HuH-7 (cell line): Measurements from ENCODE around the gene RGS19.
A peak's percentile ranks its signal among the peaks of the same experiment; 100 is the strongest.
"Not testable (repeated sequence)": the region's sequence is repeated elsewhere in the genome, so short reads cannot be mapped to it uniquely, and the experiment has no call there.

Experiments used
- DNase-seq: peaks from one replicate; pipeline ENCODE4 v3.0.0; 2011; ENCODE audit warnings: low spot score

Gene RGS19

DNA sequence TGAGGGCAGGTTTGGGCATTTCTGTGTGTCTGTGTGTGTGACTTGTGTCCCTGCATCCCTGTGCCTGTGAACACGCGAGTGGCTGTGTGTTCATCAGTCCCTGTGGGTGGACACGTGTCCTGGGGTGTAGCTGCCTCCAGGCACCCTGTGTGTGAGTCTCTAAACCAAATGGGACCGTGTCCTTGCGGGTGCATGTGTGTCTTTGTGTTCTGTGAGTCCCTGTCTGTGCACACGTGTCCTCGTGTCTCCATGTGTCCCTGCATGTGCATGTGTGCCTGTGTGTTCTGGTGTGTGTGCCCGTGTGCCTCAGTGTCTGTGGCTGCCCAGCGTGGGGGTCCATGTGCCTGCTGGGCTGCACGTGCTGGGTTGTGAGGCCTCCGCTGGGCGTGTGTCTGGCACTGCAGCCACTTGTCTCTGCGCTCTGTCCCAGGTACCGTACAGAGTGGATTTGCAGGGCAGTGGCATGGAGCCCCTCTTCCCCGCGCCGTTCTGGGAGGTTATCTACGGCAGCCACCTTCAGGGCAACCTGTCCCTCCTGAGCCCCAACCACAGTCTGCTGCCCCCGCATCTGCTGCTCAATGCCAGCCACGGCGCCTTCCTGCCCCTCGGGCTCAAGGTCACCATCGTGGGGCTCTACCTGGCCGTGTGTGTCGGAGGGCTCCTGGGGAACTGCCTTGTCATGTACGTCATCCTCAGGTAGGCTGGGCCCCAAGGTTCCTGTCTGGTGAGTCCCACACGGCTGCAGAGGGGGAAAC is 13.1 kb upstream of the RGS19 start:
- DNase-seq, result no peak

DNA sequence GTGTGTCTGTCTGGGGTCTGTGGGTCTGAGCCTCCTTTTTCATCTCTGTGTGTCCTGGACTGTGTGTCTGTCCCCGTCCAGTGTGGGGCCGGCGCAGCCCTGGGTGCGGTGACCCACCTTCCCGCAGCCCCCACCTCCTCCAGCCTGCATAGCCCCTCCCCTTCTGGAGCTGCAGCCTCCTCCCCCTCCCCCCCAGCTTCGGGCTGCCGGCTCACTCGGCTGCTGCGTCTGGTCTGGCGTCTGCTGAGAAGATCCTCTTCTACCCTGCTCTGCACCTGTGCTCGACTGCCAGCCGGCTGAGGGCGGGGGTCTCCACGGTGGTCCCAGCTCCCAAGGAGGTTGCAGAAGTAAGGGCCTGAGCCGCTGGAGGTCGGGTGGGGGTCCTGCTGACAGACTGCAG is 12.5 kb upstream of the RGS19 start:
- no peak for DNase-seq

DNA sequence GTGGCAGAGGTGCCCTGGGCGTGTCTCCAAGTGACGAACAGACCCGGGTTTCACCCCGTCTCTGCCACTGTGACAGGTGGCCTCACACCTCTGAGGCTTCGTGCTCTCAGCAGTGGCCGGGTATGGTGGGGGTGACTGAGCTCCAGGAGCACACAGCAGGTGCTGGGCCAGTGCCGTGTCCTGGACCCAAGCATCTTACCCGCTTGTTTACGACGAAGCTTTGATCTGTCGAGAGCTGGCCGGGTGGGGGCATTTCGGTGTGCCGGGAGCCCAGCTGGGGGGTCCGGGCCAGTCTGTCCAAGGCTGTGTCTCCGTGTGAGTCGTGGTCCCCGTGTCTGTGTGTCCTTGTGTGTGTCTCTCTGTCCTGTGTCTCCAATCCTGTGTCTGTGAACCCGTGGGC is 12.0 kb upstream of the RGS19 start:
- DNase-seq, result no peak

DNA sequence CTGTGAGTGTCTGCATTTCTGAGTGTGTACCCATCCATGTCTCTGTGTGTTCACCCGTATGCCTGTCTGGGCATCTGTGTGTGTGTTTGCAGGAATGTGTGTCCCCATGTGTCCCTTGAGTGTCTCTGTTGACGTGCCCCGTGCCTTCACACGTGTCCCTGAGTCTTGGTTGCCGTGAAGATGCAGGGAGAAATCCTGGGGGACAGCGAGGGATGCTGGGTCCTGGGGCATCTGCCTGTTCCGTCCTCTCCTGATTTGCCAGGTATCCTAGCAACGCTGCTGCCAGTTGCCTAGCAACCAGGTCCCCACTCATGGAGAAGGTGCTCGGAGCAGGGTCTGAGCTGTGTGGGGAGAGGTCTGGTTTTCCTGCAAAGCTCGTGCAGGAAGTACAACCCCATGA is 10.8 kb upstream of the RGS19 start:
- DNase-seq, result no peak

DNA sequence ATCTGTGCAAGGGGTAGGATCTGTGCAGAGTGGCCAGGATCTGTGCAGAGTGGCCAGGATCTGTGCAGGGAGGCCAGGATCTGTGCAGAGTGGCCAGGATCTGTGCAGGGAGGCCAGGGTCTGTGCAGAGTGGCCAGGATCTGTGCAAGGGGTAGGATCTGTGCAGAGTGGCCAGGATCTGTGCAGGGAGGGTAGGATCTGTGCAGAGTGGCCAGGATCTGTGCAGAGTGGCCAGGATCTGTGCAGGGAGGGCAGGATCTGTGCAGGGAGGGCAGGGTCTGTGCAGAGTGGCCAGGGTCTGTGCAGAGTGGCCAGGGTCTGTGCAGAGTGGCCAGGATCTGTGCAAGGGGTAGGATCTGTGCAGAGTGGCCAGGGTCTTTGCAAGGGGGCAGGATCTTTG is 9.3 kb upstream of the RGS19 start:
- not testable (repeated sequence) for DNase-seq

DNA sequence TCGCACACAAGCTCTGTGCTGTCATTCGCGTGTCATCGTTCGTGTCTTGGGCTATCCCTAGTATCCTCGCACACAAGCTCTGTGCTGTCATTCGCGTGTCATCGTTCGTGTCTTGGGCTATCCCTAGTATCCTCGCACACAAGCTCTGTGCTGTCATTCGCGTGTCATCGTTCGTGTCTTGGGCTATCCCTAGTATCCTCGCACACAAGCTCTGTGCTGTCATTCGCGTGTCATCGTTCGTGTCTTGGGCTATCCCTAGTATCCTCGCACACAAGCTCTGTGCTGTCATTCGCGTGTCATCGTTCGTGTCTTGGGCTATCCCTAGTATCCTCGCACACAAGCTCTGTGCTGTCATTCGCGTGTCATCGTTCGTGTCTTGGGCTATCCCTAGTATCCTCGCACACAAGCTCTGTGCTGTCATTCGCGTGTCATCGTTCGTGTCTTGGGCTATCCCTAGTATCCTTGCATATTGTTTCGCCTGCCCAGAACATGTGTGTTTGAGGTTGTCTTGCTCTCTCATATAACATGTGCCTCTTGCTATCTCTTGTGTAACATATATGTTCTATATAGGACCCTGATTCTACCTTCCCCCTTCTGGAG is 8.0 kb upstream of the RGS19 start:
- not testable (repeated sequence) for DNase-seq

DNA sequence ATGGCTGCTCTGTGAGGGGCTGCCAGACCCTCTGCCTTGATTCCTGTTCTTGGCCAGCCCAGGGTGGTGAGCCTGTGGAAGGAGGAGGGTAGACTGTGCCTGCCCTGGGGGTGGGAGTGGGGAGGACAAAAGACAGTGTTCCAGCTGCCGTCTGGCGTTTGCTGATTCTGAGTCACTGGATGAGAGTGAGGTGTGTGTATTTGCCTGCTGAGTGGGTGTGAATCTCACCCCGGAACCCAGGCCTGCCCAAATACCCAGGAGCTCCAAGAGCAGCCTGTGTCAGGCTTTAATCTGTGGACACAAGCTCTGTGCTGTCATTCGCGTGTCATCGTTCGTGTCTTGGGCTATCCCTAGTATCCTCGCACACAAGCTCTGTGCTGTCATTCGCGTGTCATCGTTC is 7.5 kb upstream of the RGS19 start:
- no peak for DNase-seq

DNA sequence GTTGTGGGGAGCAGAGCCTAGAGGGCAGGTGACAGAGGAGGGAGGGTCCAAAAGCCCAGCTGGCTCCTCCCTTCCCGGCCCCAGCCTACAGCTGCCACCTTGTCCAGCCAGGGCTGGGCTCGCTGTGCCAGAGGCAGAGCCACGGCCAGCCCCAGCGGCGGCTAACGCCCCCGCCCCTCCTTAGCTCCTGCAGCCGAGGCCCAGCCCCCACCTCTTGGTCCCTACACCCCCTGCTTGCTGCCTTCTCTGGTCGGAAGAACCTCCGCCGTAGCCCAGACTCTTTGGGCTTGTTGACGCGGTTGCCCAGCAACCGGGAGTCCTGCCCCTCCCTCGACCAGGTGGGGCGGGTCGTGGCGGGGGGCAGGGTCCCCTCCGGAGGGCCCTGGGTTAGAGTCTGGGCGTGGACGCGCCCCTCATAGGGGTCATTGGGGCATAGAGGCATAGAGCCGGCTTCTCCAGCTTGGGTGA is 5.4 kb upstream of the RGS19 start:
- DNase-seq, result no peak

DNA sequence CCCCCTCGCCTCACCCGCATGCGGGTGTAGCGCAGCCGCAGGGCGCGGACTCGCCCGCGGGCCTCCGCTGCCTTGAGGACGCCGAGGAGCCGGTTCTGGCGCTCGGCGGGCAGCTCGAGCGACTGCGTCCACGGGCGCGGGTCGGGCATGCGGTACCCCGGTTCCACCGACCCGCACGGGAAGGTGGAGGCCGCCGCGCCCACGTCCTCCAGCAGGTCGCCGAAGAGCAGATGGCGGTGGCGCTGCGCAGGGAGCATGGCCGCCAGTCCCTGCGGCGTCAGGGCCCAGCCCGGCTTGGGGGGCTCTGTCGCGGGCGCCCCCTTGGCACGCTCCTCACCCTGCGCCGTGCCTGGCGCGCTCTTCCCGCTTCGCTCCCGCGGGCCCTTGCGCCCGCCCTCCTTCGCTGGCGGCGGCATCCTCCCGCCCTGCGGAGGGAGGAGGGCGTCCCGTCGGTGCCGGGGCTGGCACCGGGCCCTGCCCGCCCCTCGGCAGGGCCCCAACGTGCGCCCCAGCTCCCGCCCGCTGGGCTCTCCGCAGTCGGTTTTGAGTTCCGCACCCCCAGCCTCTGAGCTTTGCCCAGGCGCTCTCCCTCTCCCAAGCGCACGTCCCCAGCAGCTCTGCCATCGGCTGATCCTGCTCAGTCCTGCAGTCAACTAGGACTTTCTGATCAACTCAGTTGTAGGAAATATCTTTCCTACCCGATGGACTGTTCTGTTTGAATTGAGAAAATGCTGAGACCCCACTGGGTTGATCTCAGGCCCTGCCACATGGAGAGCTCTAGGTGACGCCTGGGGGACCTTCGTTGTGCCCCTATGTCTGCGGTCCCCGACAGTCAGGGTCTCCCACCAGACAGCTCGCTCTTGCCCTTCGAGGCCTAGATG is 4.7 kb upstream of the RGS19 start, which contains the start of gene LKAAEAR1:
Gene LKAAEAR1 (minus strand): TSS at position 595 of the 881 bp plus-strand sequence. CDS start 179 bp downstream, at position 416.
- DNase-seq, result no peak

DNA sequence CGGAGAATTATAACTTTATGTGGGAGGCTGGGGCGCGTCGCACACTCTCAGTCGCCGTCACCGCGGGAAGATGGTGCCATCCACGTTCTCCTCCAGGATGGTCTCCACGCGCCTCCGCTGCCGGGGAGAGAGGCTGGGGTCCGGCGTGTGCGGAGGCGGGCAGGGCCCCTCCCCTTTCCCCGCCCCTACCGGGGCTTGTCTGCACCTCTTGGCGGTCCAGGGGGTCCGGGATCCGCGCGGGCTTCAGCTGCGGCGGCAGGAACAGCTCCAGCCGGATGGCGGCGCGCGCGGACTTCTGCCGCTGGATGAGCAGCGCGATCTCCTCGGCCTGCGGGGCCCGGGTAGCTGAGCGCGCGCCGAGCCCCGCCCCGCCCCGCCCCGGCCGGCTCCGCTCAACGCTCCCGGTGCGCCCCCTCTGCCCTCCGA is 4.1 kb upstream of the RGS19 start:
- peak; percentile 96 for DNase-seq

DNA sequence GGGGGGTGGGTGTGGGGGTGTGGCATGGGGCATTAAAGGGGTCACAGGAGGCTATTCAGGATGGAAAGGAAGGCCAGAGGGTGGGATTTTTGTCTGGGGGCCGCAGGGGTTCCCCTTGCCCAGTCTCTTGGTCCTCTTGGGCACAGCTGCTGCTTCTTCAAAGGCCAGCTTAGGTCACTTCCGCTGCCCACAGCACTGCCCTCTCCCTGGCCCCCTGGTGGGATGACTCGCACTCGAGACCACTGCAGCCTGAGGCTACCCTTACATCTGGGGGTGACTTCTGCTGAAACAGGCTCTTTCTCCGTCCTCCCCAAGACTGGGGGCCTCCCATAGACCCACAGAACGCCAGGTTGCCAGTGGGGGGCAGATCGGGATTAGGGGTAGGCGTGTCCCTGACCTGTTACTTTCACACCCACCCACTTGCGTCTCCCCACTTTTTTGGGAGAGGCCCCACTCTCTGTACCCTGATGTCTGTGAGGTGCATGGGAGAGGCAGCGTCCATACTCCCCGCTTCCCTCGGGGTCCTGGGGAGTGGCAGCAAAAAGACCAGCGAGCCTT is 3.6 kb upstream of the RGS19 start:
- DNase-seq, result no peak

DNA sequence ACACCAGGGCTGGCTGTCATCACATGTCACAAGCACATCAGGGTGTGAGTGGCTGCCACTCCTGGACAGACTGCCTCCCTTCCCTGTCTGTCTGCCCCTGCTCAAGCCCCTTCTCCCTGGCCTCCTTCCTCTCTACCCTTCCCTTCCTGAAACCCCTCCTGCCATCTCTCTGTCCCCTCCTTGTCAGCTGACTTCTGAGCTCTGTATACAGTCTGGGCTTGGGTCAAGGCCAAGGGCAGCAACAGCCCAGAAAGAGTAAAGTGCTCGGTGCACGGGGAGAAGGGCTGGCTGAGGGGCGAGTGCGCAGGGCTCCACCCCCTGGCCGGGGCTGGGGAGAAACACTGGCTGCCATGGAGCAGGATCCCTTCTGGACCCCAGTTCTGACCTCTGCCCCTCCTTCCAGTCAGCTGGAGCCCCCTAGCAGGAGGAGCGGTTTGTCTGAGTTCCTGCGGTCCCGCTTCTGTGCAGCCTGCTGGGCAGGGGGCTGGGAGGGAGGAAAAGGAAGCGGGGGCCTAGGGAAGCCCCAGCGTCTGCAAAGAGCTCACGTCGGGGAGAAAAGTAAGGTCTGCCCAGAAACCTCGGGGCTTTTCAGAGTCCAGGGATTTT is 2.9 kb upstream of the RGS19 start:
- DNase-seq, result no peak

DNA sequence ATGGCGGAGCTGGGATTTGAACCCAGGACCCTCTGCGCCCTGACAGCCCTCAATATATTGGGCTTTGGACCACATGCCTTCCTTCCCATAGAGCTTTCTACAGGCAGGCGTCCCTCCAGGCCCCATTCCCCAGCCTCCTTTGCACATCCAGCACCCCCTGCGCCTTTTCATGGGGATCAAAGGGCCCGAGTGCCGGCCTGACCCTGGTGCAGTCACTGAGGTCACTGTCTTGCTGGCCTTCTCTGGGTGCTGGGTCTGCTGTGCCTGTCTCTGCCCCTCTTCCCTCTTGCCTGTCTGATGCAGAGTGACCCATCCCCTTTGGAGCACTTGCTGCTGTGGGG is 2.3 kb upstream of the RGS19 start:
- no peak for DNase-seq

DNA sequence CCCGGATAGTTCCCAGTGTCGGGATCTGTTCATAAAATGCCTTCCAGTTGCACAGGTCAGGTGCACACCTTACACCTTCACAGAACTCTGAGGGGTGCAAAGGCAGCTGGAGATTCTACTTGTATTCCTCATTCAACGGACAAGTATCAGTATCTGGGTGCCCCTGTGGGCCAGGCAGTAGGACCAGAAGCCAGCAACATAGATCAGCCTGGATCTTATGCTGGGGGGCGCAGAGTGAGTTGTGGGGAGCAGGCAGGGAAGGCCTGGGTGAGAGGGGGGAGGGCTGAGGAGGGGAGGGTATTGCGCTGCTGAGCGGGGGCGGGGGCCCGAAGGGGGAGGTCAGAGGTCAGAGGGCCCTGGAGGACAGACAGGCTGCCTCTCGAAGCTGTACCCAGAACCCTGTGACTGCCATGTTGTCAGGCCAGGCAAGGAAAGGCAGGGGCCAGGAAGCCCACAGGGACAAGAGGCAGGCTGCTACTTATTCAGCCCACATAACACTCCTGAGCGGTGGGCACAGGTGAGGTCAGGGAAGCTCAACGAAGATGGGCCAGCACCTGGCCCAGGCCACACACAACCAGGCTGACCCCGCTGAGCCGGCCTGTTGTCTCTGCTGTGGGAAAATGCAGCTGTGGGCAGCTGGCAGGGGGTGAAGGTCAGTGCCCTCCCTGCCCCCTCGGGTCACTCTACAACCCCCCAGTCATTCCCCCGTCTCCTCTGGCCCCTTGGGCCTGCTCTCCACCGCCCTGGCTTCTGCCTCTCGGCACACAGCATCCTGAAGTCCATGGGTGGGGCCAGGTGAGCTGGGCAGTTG is 1.7 kb upstream of the RGS19 start:
- no peak for DNase-seq

DNA sequence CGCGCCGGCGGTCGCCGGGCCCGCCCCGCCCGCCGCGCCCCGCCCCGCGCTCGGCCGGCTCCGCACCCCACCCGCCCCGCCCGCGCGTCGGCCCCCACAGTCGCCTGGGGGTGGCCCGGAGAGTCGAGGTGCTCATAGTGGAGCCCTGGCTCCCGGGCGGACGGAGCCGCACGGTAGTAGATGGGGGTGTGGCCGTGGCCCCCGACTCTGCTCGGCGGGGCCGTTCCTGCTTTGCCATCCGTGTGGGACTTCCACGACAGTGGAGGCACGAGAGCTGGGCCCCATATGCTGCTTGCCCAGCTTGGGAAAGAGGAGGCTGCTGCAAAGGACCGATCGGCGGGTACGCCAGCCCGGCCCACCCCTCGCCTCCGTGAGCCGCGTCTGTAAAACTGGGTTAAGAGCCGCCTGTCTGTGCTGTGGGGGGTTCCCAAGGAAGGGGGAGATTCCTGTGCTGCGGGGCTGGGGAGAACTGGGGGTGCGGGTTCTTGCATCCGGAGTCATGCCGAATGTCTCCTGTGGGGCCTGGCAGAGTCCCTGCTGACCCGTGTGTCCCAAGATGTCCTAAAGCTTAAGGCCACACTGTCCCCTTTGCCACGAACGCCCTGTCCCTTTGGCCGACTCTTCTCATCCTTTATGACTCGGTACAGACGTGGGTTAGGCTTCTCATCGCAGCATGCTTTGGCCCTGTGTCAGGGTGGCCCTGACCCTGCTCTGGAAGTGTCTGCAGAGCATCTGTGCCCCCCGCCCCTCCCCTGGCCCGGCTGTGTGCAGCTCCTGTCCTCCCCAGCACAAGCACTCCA is 895 bp upstream of the RGS19 start, which contains the start of gene OPRL1:
Gene OPRL1 (plus strand): TSS at position 70 of the 800 bp plus-strand sequence. CDS start 12,639 bp downstream, outside the sequence.
- DNase-seq, result no peak

DNA sequence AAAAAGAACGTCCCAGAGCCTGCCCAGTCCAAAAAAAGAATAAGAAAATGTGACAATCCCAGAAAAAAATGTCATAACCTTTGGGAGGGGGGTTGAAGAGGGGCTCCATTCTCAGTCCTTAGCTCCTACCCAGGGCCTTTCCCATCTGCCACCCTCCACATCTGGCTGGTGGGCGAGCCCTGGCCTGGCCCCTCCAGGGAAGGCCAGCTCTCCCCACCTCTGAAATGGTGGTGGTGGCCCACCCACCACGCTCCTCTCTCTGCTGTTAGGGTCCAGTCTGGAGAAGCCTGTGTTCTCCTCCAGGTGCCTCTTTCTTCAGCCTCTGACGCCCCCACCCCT is 415 bp downstream of the RGS19 start:
- no peak for DNase-seq

DNA sequence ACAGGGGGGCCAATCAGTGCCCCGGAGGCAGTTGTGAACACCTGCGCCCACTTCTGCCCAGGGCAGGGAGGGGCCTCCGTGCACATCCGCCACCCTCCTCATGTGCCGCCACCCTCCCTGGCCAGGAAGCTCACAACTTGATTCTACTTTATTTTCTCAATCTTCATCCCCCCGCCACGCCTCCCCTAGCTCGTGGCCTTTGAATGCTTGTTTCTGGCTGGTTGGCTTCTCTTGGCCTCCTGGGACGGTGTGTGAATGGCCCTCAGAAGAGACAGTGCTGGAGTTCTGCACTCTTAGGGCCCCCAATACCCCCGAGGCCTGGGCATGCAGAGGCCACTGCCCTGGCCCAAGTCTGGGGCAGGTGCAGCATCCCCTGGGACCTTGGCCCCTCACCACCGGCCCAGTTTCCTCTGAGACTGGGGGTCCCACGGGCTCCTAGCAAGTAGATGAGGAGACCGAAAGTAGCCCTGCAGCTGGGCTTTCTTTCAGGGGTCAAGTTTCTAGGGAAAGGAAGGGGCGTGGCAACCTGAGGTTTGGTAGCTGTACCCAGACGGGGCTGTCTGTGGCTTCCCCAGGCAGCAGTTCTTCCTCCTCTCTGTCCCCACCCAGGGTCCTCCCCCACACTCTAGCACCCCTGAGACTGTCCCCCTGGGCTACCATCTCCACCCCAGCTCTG is 1.3 kb downstream of the RGS19 start:
- no peak for DNase-seq

DNA sequence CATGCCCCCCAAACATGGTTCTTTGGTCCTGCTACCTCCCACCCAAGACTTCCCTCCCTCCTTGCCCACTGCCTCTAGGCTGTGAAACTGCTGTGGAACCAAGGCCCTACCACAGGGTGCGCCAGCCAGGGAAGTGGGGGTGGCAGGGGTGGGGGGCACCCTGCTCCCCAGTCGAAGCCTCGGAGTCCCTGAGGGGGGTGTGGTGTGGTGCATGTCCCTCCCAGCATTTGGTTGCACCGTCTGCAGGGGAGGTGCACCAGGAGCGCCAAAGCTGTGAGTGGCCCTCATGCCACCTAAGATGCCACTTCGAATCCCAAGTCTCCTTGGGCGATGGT is 1.8 kb downstream of the RGS19 start:
- DNase-seq, result no peak

DNA sequence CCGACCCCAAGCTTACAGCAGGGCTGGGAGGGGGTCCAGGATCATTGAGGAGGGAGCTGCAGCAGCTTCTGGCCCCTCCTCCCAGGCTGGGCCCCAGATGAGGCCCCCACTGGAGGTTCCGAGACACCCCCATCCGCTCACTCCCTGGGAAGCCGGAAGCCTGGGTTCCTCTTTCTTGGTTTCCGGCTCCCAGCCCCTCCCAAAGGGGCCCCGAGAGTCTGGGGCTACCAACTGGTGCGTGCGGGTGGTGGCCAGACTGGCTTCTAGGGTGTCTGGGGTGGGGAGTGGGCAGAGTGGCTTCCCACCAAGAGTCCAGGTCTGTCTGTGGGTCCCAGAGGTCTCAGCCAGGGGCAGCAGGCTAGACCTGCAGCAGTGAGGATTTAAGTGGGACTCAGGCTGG is 2.2 kb downstream of the RGS19 start:
- no peak for DNase-seq
